RWPE2 (cell line): Measurements from ENCODE around the gene KDM4C.

Source experiments
- ATAC-seq: fragments of 200-7000 bp; cut with Tn5 transposase; 3 replicates; pipeline ENCODE4 v1.9.1; 2021; ENCODE audit warnings: low read depth
- DNase-seq: peaks from one replicate; pipeline ENCODE4 v3.0.0-alpha.2; 2020; ENCODE audit warnings: low spot score
- H3K27ac ChIP-seq: fragments of 450-650 bp; 2 replicates; pipeline ENCODE4 v1.5.1; 2017; ENCODE audit warnings: mild to moderate bottlenecking; ENCODE audit not compliant: poor library complexity, severe bottlenecking
- H3K27me3 ChIP-seq: fragments of 250-450 bp; sonication (Bioruptor Pico); 2 replicates; pipeline ENCODE4 v1.5.1; 2021; ENCODE audit warnings: mild to moderate bottlenecking, moderate library complexity; ENCODE audit not compliant: insufficient read depth, poor library complexity, severe bottlenecking
- H3K36me3 ChIP-seq: fragments of 250-450 bp; sonication (Bioruptor Pico); 2 replicates; pipeline ENCODE4 v1.5.1; 2020; ENCODE audit warnings: low read depth, mild to moderate bottlenecking, moderate library complexity
- H3K4me1 ChIP-seq: fragments of 250-450 bp; sonication (Bioruptor Pico); 2 replicates; pipeline ENCODE4 v1.5.1; 2021; ENCODE audit warnings: mild to moderate bottlenecking, moderate library complexity; ENCODE audit not compliant: insufficient read depth, poor library complexity, severe bottlenecking
- H3K4me3 ChIP-seq: fragments of 250-450 bp; sonication (Bioruptor Pico); 2 replicates; pipeline ENCODE4 v1.5.1; 2021; ENCODE audit warnings: mild to moderate bottlenecking, moderate library complexity; ENCODE audit not compliant: severe bottlenecking
- H3K9me3 ChIP-seq: fragments of 250-450 bp; sonication (Bioruptor Pico); 2 replicates; pipeline ENCODE4 v1.5.1; 2021; ENCODE audit warnings: mild to moderate bottlenecking, moderate library complexity; ENCODE audit not compliant: severe bottlenecking
- CTCF ChIP-seq: fragments of 450-650 bp; IDR thresholded peaks from one replicate; pipeline ENCODE4 v1.5.1; 2017; ENCODE audit warnings: mild to moderate bottlenecking, moderate library complexity; ENCODE audit not compliant: poor library complexity, severe bottlenecking

Gene KDM4C

DNA sequence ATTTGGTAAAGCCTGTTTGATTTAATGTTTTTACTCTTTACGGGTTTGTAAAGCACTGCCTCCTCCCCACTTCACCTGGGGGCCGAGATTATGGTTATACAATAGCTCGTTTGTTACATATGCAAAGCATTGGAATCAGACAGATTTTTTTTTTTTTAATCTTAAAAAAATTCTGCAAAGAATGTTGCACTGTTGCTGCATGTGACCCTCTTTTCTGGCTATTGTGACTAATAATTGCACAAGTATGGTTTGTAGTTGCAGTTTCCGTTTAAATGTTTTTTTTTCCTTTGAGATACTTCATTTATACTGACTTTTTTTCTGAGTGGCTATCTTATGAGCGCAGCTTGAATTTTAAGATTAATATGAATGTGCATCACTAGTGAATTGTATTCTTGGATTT, 165.3 kb downstream of the KDM4C start:
- DNase-seq (no peak), ATAC-seq (no peak)
- no peaks in the 10 kb centered on the region for H3K27me3 ChIP-seq
- H3K4me3 ChIP-seq, result no peak overlapping the region
- H3K4me1 ChIP-seq, result peaks cover 2% of the 10 kb centered on the region
- no peaks in the 10 kb centered on the region for H3K9me3 ChIP-seq
- no peak overlapping the region for H3K27ac ChIP-seq
- no peak for TF ChIP-seq CTCF
- no peaks in the 10 kb centered on the region; the same call in 1 of the 2 replicates for H3K36me3 ChIP-seq

- no peak overlapping the region for H3K27ac ChIP-seq
- DNase-seq (no peak), ATAC-seq (no peak)
- H3K4me3 ChIP-seq, result no peak overlapping the region
- no peaks in the 10 kb centered on the region for H3K9me3 ChIP-seq
- no peaks in the 10 kb centered on the region; the same call in 1 of the 2 replicates for H3K36me3 ChIP-seq
- H3K27me3 ChIP-seq, result no peaks in the 10 kb centered on the region
- peaks cover 2% of the 10 kb centered on the region for H3K4me1 ChIP-seq
- TF ChIP-seq CTCF, result no peak
Measured at GRCh38 chr9:6924149-6924548, 166.4 kb downstream of the KDM4C start.

DNA sequence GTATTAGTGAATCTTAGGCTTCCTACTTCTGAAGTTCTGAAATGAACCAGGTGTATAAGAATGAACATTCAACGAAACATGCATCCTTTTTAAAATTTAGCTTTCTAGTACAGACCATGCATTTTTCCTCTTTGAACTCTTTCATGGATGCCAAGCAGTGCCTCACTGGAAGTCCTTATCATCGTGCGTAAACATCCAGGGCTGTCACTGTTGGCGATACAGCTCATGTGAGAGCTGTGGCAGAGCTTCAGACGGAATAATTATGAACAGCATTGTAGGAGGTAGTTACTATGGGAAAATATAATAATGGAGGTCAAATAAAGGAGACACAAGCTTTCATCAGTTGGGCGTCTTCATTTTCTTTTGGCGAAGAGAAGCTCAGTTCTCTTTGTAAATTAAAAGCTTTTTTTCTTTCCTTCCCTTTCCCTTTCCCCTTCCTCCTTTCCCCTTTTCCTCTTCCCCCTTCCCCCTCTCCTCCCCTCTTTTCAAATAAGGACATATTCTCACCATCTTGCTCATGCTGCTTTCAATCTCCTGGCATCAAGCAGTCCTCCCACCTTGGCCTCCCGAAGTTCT, 167.3 kb downstream of the KDM4C start:
- no peaks in the 10 kb centered on the region for H3K27me3 ChIP-seq
- DNase-seq, result no peak
- peaks cover 2% of the 10 kb centered on the region for H3K4me1 ChIP-seq
- no peak overlapping the region for H3K4me3 ChIP-seq
- no peak for TF ChIP-seq CTCF
- no peak overlapping the region for H3K27ac ChIP-seq
- H3K9me3 ChIP-seq, result no peaks in the 10 kb centered on the region
- no peaks in the 10 kb centered on the region; the same call in 1 of the 2 replicates for H3K36me3 ChIP-seq
- ATAC-seq, result no peak

DNA sequence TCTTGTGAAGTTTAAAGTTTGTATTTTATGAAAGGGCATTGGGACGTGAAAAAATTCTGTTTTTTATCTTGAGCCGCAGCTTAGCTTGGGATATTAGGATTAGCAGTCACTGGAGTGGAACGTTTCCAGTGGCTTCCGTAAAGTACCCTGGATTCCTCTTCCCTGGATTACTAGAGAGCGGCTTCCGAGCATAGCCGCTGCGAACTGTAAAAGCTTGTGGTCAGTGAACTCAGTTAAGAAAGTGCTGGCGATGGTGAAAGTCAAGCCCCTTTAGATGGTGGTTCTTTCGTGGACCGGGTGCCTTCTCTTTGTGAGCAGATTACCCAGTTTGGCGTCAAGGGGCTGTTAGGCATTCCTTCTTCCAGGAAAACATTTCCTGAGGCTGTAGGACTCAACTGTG, 168.1 kb downstream of the KDM4C start:
- H3K27ac ChIP-seq, result no peak overlapping the region
- no peak for TF ChIP-seq CTCF
- no peak overlapping the region for H3K4me3 ChIP-seq
- H3K27me3 ChIP-seq, result no peaks in the 10 kb centered on the region
- peaks cover 4% of the 10 kb centered on the region for H3K4me1 ChIP-seq
- ATAC-seq, result no peak
- no peak for DNase-seq
- no peaks in the 10 kb centered on the region; the same call in 1 of the 2 replicates for H3K36me3 ChIP-seq
- H3K9me3 ChIP-seq, result no peaks in the 10 kb centered on the region

GRCh38 chr9:6926436-6926835, 168.7 kb downstream of the KDM4C start:
- DNase-seq (no peak), ATAC-seq (no peak)
- TF ChIP-seq CTCF, result no peak
- H3K27me3 ChIP-seq, result no peaks in the 10 kb centered on the region
- no peak overlapping the region for H3K4me3 ChIP-seq
- H3K4me1 ChIP-seq, result peaks cover 10% of the 10 kb centered on the region
- no peaks in the 10 kb centered on the region; the same call in 1 of the 2 replicates for H3K36me3 ChIP-seq
- no peaks in the 10 kb centered on the region for H3K9me3 ChIP-seq
- H3K27ac ChIP-seq, result no peak overlapping the region
